ENCODE data around the gene EFCAB6. TPM values are rescaled to one million over a fixed set of nuclear protein-coding genes. Genes with fewer than 3 reads are reported as not detected.

Gene EFCAB6
- total and polyA plus RNA-seq, 2 of the 4 experiments (the other 2 are of a cell fraction) = 0.44 to 1.1 TPM

DNA sequence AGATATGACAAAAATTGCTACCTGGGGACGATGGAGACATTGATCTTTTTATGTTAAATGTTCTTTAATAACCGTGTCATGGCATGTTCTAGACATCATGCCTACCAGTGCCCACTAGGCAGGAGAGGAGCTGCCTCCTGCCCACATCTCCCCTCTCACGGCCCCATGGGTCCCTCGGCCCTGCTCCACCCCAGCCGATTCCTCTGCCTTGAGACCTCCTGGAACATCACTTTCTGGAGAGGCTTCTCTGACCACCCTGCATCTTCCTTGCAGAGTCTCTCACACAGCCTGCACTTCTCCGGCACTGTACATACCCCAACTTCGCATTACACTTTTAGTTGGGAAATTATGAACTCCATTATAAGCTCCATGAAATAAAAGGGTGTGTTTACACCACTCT, 16.8 kb downstream of the EFCAB6 start:
- Histone ChIP-seq H4K20me1 (ENCODE audit: insufficient read depth, low read length) (no peaks in the 10 kb centered on the region), H2BK120ac (ENCODE audit: low read depth, low read length) (no peak overlapping the region), H3K4me3 (ENCODE audit: insufficient read depth, low read depth, low read length) (no peak overlapping the region), H3K14ac (replicated peaks; ENCODE audit: low read depth, low read length) (no peak overlapping the region), H2BK20ac (ENCODE audit: low read depth, low read length) (no peak overlapping the region), H3K56ac (ENCODE audit: extremely low read depth, insufficient read depth, low read length) (no peak overlapping the region), H2AFZ (replicated peaks; ENCODE audit: low read length, poor library complexity) (no peak overlapping the region), H3K27me3 (ENCODE audit: control insufficient read depth, insufficient read depth, low read length) (no peaks in the 10 kb centered on the region; the same call in 1 of the 2 replicates), H3K36me3 (ENCODE audit: control insufficient read depth, insufficient read depth, low read length) (no peaks in the 10 kb centered on the region), H2BK15ac (ENCODE audit: low read depth, low read length) (no peak overlapping the region), H3K23ac (ENCODE audit: low read depth, low read length) (no peak overlapping the region), H3K4ac (ENCODE audit: low read depth, low read length) (no peak overlapping the region), H3K79me1 (ENCODE audit: low read depth in 1 of 2, low read length in 2 of 2) (no peaks in the 10 kb centered on the region), H3K9me1 (ENCODE audit: insufficient read depth, low read length) (0 out of 2 replicates have a peak, but pooled peaks cover 3% of the 10 kb centered on the region), H3K9ac (ENCODE audit: low read depth, low read length) (no peak overlapping the region), H2BK5ac (ENCODE audit: low read depth, low read length, poor library complexity, severe bottlenecking) (no peak overlapping the region), H4K91ac (ENCODE audit: insufficient read depth, low read depth, low read length) (no peak overlapping the region), H3K27ac (ENCODE audit: insufficient read depth, low read length) (no peak overlapping the region), H4K5ac (ENCODE audit: low read depth, low read length) (no peak overlapping the region), H2AK5ac (ENCODE audit: low read depth, low read length) (no peak overlapping the region), H3K18ac (ENCODE audit: low read depth, low read length) (no peak overlapping the region), H3K9me3 (ENCODE audit: control insufficient read depth, insufficient read depth, low read length) (no peaks in the 10 kb centered on the region), H4K8ac (ENCODE audit: low read depth in 2 of 2, low read length in 2 of 2) (no peak overlapping the region), H3K4me2 (ENCODE audit: low read depth, low read length) (no peak overlapping the region), H3K4me1 (ENCODE audit: control insufficient read depth, insufficient read depth, low read length) (no peaks in the 10 kb centered on the region), H2AK9ac (replicated peaks; ENCODE audit: low read depth, low read length, poor library complexity) (no peak overlapping the region)
- dilution Hi-C loops (cut with HindIII; ENCODE audit: low sequenced_read_pairs, unreplicated experiment) = no loop called here
- no peak for ATAC-seq (ENCODE audit: low read depth)
- BruUV-seq (replicated peaks) = no TSS peak
- intact Hi-C loops (cut with micrococcal nuclease) = no loop called here
- WGBS, 2 experiments (ENCODE audit: extremely low coverage in 2 of 2, insufficient read length in 1 of 2) = no CpG with 5 or more reads among the region's 7 CpGs
- ChIA-PET POLR2A (ENCODE audit: unreplicated experiment) (no interaction called here), CTCF (no interaction called here)
- no peak for TF ChIP-seq RFX5 (IDR thresholded peaks at IDR 0.05; ENCODE audit: low read depth, low read length)
- no peak for TF ChIP-seq MAZ (IDR thresholded peaks at IDR 0.05; ENCODE audit: borderline replicate concordance, low read depth, low read length)
- TF ChIP-seq RAD21 (IDR thresholded peaks at IDR 0.05; ENCODE audit: low read length) = no peak
- no peak for TF ChIP-seq CEBPB (IDR thresholded peaks at IDR 0.05; ENCODE audit: low read depth, low read length)
- TF ChIP-seq, protein P1, sequence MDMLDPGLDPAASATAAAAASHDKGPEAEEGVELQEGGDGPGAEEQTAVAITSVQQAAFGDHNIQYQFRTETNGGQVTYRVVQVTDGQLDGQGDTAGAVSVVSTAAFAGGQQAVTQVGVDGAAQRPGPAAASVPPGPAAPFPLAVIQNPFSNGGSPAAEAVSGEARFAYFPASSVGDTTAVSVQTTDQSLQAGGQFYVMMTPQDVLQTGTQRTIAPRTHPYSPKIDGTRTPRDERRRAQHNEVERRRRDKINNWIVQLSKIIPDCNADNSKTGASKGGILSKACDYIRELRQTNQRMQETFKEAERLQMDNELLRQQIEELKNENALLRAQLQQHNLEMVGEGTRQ (IDR thresholded peaks at IDR 0.05; ENCODE audit: low read depth, low read length) = no peak
- no peak for TF ChIP-seq SMC3 (IDR thresholded peaks at IDR 0.05; ENCODE audit: low read depth, low read length)
- no peak for TF ChIP-seq POLR2A (IDR thresholded peaks at IDR 0.05; ENCODE audit: low read depth, low read length)
- TF ChIP-seq FOS (IDR thresholded peaks at IDR 0.05; ENCODE audit: low read depth, low read length) = no peak
- no peak for TF ChIP-seq NFE2L2 (IDR thresholded peaks at IDR 0.05; ENCODE audit: low read depth, low read length)
- TF ChIP-seq RCOR1 (IDR thresholded peaks at IDR 0.05; ENCODE audit: insufficient replicate concordance, low read length) = no peak
- TF ChIP-seq, protein P2, sequence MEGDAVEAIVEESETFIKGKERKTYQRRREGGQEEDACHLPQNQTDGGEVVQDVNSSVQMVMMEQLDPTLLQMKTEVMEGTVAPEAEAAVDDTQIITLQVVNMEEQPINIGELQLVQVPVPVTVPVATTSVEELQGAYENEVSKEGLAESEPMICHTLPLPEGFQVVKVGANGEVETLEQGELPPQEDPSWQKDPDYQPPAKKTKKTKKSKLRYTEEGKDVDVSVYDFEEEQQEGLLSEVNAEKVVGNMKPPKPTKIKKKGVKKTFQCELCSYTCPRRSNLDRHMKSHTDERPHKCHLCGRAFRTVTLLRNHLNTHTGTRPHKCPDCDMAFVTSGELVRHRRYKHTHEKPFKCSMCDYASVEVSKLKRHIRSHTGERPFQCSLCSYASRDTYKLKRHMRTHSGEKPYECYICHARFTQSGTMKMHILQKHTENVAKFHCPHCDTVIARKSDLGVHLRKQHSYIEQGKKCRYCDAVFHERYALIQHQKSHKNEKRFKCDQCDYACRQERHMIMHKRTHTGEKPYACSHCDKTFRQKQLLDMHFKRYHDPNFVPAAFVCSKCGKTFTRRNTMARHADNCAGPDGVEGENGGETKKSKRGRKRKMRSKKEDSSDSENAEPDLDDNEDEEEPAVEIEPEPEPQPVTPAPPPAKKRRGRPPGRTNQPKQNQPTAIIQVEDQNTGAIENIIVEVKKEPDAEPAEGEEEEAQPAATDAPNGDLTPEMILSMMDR (conservative IDR thresholded peaks at IDR 0.05; ENCODE audit: low read depth, low read length) = no peak
- TF ChIP-seq, protein P3, sequence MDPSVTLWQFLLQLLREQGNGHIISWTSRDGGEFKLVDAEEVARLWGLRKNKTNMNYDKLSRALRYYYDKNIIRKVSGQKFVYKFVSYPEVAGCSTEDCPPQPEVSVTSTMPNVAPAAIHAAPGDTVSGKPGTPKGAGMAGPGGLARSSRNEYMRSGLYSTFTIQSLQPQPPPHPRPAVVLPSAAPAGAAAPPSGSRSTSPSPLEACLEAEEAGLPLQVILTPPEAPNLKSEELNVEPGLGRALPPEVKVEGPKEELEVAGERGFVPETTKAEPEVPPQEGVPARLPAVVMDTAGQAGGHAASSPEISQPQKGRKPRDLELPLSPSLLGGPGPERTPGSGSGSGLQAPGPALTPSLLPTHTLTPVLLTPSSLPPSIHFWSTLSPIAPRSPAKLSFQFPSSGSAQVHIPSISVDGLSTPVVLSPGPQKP (IDR thresholded peaks at IDR 0.05; ENCODE audit: borderline replicate concordance, low read depth, low read length) = no peak
- DNase-seq = no peak
- in situ Hi-C loops (cut with MboI; ENCODE audit: low sequenced_read_pairs) = no loop called here
